Measurements from ENCODE around the gene TLCD3B. TPM values are rescaled to one million over a fixed set of nuclear protein-coding genes. Genes with fewer than 3 reads are reported as not detected.
A peak's percentile ranks its signal among the peaks of the same experiment; 100 is the strongest.

TLCD3B gene
- total and polyA plus RNA-seq, 9 of the 15 experiments (the other 6 are each of a cell fraction or from before 2014, with no cell fraction given) = 0.10 to 0.52 (median 0.23) TPM; not detected in 4

DNA sequence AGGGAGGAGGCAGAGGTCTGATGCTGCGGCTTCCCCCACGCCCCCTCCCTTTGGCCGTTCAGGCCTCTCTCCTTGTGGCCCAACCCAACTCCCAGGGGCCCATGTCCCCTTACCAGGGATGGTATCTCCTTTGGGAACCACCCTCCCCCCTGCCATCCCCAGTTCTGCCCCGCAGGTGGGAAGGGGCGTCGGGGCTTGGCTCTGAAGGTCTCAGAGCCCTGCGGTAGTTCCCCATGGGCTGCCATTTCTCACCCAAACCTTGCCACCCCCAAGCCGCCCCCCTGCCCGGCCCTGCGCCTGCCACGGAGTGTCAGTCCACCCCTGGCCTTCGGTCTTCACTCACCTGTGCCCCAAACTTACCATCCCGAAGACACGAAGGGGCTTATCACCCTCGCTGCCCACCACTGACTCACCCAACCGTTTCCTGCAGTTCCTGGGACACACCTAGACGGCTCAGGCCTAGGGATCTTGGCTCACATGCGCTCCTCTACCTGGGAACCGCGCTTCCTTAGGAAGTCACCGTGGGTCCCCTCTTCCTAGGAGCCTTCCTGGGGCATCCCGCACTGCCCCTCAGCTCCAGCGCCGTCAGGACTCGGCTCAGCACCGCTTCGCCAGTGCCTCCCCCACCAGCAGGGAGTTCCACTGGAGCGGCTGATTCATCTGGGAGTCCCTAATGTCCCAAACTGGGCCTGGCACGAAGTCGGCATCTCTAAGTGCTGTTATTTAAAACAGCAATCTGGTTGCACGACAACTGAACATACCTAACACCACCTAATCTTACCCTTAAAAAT, 19.2 kb downstream of the TLCD3B start:
- Histone ChIP-seq H3K9me1 (ENCODE audit: control insufficient read depth, insufficient read depth, low read length) (no peaks in the 10 kb centered on the region), H3K9ac (ENCODE audit: insufficient read depth in 1 of 2, low read depth in 2 of 2, low read length in 2 of 2) (peak overlapping the region in 1 of 2 experiments; percentile 58; a peak in 2 of 4 replicates), H3K9me3 (replicated peaks; ENCODE audit: control insufficient read depth, insufficient read depth, low read depth, low read length) (no peaks in the 10 kb centered on the region), H3K4me2 (ENCODE audit: insufficient read depth, low read length) (no peak overlapping the region), H2AFZ (ENCODE audit: low read depth, low read length) (no peak overlapping the region), H3K27me3 (ENCODE audit: control insufficient read depth in 2 of 2, insufficient read depth in 2 of 2, low read length in 2 of 2) (peaks cover 0 to 9% of the 10 kb centered on the region in 2 experiments; a peak in 3 of 5 replicates), H3K4me3 (no peak overlapping the region), H4K20me1 (replicated peaks; ENCODE audit: control insufficient read depth, insufficient read depth, low read length) (no peaks in the 10 kb centered on the region; the same call in none of the 2 replicates), H3K36me3 (ENCODE audit: control insufficient read depth, insufficient read depth, low read length) (no peaks in the 10 kb centered on the region), H3K4me1 (replicated peaks in 1 of 2; ENCODE audit: control insufficient read depth in 2 of 2, insufficient read depth in 2 of 2, low read length in 2 of 2) (peaks cover 0 to 42% of the 10 kb centered on the region in 2 experiments; a peak in 2 of 5 replicates), H3K27ac (ENCODE audit: extremely low read depth, low read depth, low read length) (no peak overlapping the region), H3K79me2 (ENCODE audit: control insufficient read depth, insufficient read depth, low read length) (no peaks in the 10 kb centered on the region; the same call in 2 of the 3 replicates)
- WGBS (ENCODE audit: insufficient coverage, low coverage, missing lambda C conversion rate) = 51% methylated on average over 26 of the region's 31 CpGs
- CTCF ChIA-PET (ENCODE audit: low intra/inter-chr PET ratio) = no interaction called here
- TF ChIP-seq, protein P1, sequence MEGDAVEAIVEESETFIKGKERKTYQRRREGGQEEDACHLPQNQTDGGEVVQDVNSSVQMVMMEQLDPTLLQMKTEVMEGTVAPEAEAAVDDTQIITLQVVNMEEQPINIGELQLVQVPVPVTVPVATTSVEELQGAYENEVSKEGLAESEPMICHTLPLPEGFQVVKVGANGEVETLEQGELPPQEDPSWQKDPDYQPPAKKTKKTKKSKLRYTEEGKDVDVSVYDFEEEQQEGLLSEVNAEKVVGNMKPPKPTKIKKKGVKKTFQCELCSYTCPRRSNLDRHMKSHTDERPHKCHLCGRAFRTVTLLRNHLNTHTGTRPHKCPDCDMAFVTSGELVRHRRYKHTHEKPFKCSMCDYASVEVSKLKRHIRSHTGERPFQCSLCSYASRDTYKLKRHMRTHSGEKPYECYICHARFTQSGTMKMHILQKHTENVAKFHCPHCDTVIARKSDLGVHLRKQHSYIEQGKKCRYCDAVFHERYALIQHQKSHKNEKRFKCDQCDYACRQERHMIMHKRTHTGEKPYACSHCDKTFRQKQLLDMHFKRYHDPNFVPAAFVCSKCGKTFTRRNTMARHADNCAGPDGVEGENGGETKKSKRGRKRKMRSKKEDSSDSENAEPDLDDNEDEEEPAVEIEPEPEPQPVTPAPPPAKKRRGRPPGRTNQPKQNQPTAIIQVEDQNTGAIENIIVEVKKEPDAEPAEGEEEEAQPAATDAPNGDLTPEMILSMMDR (IDR thresholded peaks at IDR 0.05 in 2 of 3, conservative IDR thresholded peaks at IDR 0.05 in 1 of 3; ENCODE audit: insufficient read depth in 2 of 3, low read depth in 1 of 3, low read length in 3 of 3) = no peak
- peak; percentile 58 for TF ChIP-seq PRDM10 (IDR thresholded peaks at IDR 0.05; ENCODE audit: partially characterized antibody)
- ATAC-seq = no peak
- intact Hi-C loops (cut with micrococcal nuclease) = no loop called here
- DNase-seq (ENCODE audit: extremely low read depth in 1 of 4, low spot score in 3 of 4) = no peak
- in situ Hi-C loops (cut with MboI) = no loop called here
- FAIRE-seq = no peak
- no TSS peak for BruUV-seq (replicated peaks)
- POLR2A ChIA-PET = no interaction called here

Measured in K562 (cell line).